PFSK-1 (cell line): ENCODE results near the gene DIAPH3.

ENCODE experiments used
- FOXP2 ChIP-seq: optimal IDR thresholded peaks from 2 replicates; pipeline ENCODE3; 2011; ENCODE audit warnings: borderline replicate concordance, control low read depth, inconsistent platforms; ENCODE audit not compliant: insufficient read depth; ENCODE audit errors: extremely low read length, extremely low read depth
- POLR2AphosphoS5 ChIP-seq: IDR thresholded peaks from 2 replicates; pipeline ENCODE4 v1.6.1; 2012; ENCODE audit warnings: low read depth, mild to moderate bottlenecking, control low read depth, low read length, moderate library complexity
- SIN3A ChIP-seq: IDR thresholded peaks from 2 replicates; pipeline ENCODE4 v1.6.1; 2012; ENCODE audit warnings: mild to moderate bottlenecking, low read length, moderate library complexity, borderline replicate concordance; ENCODE audit not compliant: insufficient read depth
- TAF1 ChIP-seq: IDR thresholded peaks from 2 replicates; pipeline ENCODE4 v1.6.1; 2012; ENCODE audit warnings: low read length, control low read depth, borderline replicate concordance; ENCODE audit not compliant: insufficient read depth
- TF ChIP-seq, protein P1 (sequence below), 2 experiments: IDR thresholded peaks; 2 replicates each; pipeline versions ENCODE4 v1.6.1 to v1.8.0; 2011 to 2012; ENCODE audit warnings: low read depth in 2 of 2, low read length in 2 of 2, control low read depth in 1 of 2, inconsistent platforms in 1 of 2, mild to moderate bottlenecking in 1 of 2, moderate library complexity in 1 of 2; ENCODE audit not compliant: insufficient read depth in 1 of 2

DIAPH3 gene

DNA sequence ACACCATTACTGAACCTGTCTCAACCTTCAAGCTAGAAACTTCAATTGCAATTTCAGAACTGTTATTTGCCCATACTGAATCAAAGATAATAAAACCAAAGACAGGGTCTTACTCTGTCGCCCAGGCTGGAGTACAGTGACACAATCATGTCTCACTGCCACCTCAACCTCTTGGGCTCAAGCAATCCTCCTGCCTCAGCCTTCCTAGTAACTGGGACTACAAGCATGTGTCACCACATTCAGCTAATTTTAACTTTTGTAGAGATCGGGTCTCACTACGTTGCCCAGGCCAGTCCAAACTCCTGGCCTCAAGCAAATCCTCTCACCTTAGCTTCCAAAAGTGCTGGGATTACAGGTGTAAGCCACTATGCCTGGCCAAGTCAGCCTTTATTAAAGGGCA lies 143.4 kb downstream of the DIAPH3 start:
- no peak for TF ChIP-seq SIN3A
- TF ChIP-seq TAF1 = no peak
- TF ChIP-seq POLR2AphosphoS5 = no peak
- TF ChIP-seq, protein P1, sequence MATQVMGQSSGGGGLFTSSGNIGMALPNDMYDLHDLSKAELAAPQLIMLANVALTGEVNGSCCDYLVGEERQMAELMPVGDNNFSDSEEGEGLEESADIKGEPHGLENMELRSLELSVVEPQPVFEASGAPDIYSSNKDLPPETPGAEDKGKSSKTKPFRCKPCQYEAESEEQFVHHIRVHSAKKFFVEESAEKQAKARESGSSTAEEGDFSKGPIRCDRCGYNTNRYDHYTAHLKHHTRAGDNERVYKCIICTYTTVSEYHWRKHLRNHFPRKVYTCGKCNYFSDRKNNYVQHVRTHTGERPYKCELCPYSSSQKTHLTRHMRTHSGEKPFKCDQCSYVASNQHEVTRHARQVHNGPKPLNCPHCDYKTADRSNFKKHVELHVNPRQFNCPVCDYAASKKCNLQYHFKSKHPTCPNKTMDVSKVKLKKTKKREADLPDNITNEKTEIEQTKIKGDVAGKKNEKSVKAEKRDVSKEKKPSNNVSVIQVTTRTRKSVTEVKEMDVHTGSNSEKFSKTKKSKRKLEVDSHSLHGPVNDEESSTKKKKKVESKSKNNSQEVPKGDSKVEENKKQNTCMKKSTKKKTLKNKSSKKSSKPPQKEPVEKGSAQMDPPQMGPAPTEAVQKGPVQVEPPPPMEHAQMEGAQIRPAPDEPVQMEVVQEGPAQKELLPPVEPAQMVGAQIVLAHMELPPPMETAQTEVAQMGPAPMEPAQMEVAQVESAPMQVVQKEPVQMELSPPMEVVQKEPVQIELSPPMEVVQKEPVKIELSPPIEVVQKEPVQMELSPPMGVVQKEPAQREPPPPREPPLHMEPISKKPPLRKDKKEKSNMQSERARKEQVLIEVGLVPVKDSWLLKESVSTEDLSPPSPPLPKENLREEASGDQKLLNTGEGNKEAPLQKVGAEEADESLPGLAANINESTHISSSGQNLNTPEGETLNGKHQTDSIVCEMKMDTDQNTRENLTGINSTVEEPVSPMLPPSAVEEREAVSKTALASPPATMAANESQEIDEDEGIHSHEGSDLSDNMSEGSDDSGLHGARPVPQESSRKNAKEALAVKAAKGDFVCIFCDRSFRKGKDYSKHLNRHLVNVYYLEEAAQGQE (IDR thresholded peaks at IDR 0.05; ENCODE audit: insufficient read depth in 1 of 2, low read depth in 2 of 2, low read length in 2 of 2) = no peak
- TF ChIP-seq FOXP2 = no peak

DNA sequence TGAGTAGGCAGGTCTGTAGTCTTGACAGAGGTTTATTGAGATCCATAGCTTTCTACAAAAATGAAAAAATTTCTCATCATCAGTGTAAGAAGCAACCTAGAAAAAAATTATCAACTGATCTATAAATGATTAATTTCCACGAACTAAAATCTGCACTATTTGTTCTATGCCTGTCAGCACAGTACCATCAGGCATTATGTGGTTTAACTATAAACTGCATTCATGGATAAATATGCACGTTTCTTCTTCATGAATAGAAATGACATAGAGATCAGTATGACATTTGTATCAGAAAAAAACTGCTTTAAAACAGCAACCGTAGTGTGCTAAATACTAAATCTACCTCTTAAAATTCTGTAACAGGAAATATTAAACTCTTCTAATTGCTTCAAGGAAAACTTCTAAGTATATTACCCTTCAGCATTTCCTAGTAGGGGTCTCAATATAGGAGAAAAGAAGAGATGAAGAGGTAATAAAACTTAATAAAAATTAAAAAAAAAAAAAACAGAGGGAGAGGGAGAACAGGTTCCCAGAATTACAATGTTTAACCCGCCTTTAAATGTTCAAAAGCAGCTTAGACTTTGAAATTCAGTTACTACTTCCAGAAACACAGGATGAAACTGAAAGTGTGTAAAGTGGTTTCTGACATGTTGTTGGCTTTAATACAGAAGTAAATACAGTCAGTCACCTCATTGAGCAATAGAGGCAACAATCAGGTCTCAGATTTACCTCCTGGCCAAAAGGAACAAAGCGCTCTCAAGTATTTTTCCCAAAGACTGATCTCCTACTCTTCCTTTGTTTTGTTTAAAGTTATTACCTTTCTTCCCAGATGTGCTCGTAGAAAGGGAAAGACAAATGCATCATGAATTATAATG lies 144.4 kb downstream of the DIAPH3 start:
- no peak for TF ChIP-seq POLR2AphosphoS5
- TF ChIP-seq TAF1 = no peak
- TF ChIP-seq FOXP2 = no peak
- TF ChIP-seq SIN3A = no peak
- TF ChIP-seq, protein P1 (IDR thresholded peaks at IDR 0.05; ENCODE audit: insufficient read depth in 1 of 2, low read depth in 2 of 2, low read length in 2 of 2) = no peak

GRCh38 chr13:60018536-60018935 lies 145.2 kb downstream of the DIAPH3 start:
- TF ChIP-seq POLR2AphosphoS5 = no peak
- TF ChIP-seq, protein P1 (IDR thresholded peaks at IDR 0.05; ENCODE audit: insufficient read depth in 1 of 2, low read depth in 2 of 2, low read length in 2 of 2) = no peak
- no peak for TF ChIP-seq TAF1

GRCh38 chr13:60016229-60016628 lies 147.5 kb downstream of the DIAPH3 start:
- TF ChIP-seq TAF1 (no peak), FOXP2 (no peak), SIN3A (no peak), POLR2AphosphoS5 (no peak)
- TF ChIP-seq, protein P1 (IDR thresholded peaks at IDR 0.05; ENCODE audit: insufficient read depth in 1 of 2, low read depth in 2 of 2, low read length in 2 of 2) = no peak

GRCh38 chr13:60013166-60013565 lies 150.6 kb downstream of the DIAPH3 start:
- TF ChIP-seq, protein P1 (IDR thresholded peaks at IDR 0.05; ENCODE audit: insufficient read depth in 1 of 2, low read depth in 2 of 2, low read length in 2 of 2) = no peak
- TF ChIP-seq POLR2AphosphoS5 (no peak), TAF1 (no peak), SIN3A (no peak), FOXP2 (no peak)
